Measurements from ENCODE around the gene PROSER2. TPM values are rescaled to one million over a fixed set of nuclear protein-coding genes. Genes with fewer than 3 reads are reported as not detected.

Gene PROSER2
- total RNA-seq, 1 experiment from 2014 or later = 10.6 TPM

GRCh38 chr10:11913079-11913641 is 90.0 kb downstream of the PROSER2 start:
- H2BK15ac ChIP-seq (ENCODE audit: low read depth, low read length) = no peak overlapping the region
- no peak overlapping the region for H2BK120ac ChIP-seq (ENCODE audit: low read depth, low read length, poor library complexity, severe bottlenecking)
- no peak overlapping the region for H3K18ac ChIP-seq (ENCODE audit: insufficient read length, low read depth, low read length)
- no peak overlapping the region for H3K56ac ChIP-seq (ENCODE audit: insufficient read length, low read depth, low read length)
- DNase-seq = peak; percentile 38
- peaks cover 13 to 18% of the 10 kb centered on the region in 2 experiments for H3K4me1 Mint-ChIP-seq
- TF ChIP-seq CTCF (conservative IDR thresholded peaks at IDR 0.05) = no peak; the same call in 2 of the 3 replicates
- no peaks in the 10 kb centered on the region; the same call in 1 of the 2 replicates for H3K4me1 ChIP-seq (ENCODE audit: insufficient read depth, low read length)
- H3T11ph ChIP-seq (ENCODE audit: low read length) = no peak overlapping the region
- H3K9me3 ChIP-seq (ENCODE audit: control insufficient read depth, low read depth, low read length) = no peaks in the 10 kb centered on the region
- H2BK20ac ChIP-seq (ENCODE audit: low read depth, low read length, poor library complexity, severe bottlenecking) = no peak overlapping the region
- peak overlapping the region; percentile 55 to 82 (median 61); a peak in 3 of 7 replicates for H3K27ac Mint-ChIP-seq
- H3K23me2 ChIP-seq (ENCODE audit: insufficient read length, low read depth, low read length, poor library complexity, severe bottlenecking) = no peaks in the 10 kb centered on the region
- no peaks in the 10 kb centered on the region for H3K36me3 Mint-ChIP-seq (ENCODE audit: insufficient read depth in 1 of 3, low read depth in 3 of 3)
- H4K5ac ChIP-seq (ENCODE audit: insufficient read length, low read depth, low read length) = no peak overlapping the region
- H2AK5ac ChIP-seq (ENCODE audit: insufficient read length, low read length) = no peak overlapping the region
- no peak overlapping the region for H2AFZ ChIP-seq (ENCODE audit: low read length)
- H3K23ac ChIP-seq (ENCODE audit: insufficient read length, low read depth, low read length) = no peak overlapping the region
- H3K27me3 Mint-ChIP-seq (ENCODE audit: low read depth) = peaks cover 5% of the 10 kb centered on the region
- H3K79me1 ChIP-seq (ENCODE audit: insufficient read depth, low read depth, low read length, poor library complexity, severe bottlenecking) = no peaks in the 10 kb centered on the region
- H4K8ac ChIP-seq (replicated peaks; ENCODE audit: insufficient read length, low read depth, low read length) = no peak overlapping the region
- H3K4ac ChIP-seq (ENCODE audit: low read depth, low read length) = no peak overlapping the region
- no peak overlapping the region for H3K27ac ChIP-seq (ENCODE audit: insufficient read length, low read depth, low read length)
- H3K14ac ChIP-seq (ENCODE audit: insufficient read depth, low read length) = no peak overlapping the region
- H4K91ac ChIP-seq (ENCODE audit: insufficient read length, low read depth, low read length) = no peak overlapping the region
- H2BK12ac ChIP-seq (ENCODE audit: insufficient read length, low read depth, low read length) = no peak overlapping the region
- H4K20me1 ChIP-seq (ENCODE audit: control insufficient read depth, insufficient read depth, insufficient read length) = no peaks in the 10 kb centered on the region
- no peaks in the 10 kb centered on the region for H3K9me3 Mint-ChIP-seq
- no CpG with 5 or more reads among the region's 11 CpGs for WGBS (ENCODE audit: extremely low coverage, insufficient read length, low lambda C conversion rate)
- no peaks in the 10 kb centered on the region for H3K79me2 ChIP-seq (ENCODE audit: insufficient read depth, low read length)
- H3K9ac ChIP-seq (ENCODE audit: extremely low read depth, insufficient read length, low read length) = no peak overlapping the region
- H3K4me2 ChIP-seq (ENCODE audit: insufficient read depth, insufficient read length, low read length) = no peak overlapping the region
- no peaks in the 10 kb centered on the region for H3K27me3 ChIP-seq (ENCODE audit: insufficient read depth, low read length)
- H3K4me3 Mint-ChIP-seq = peak overlapping the region in 1 of 2 experiments; percentile 14; a peak in 1 of 5 replicates
- no peak overlapping the region for H2BK5ac ChIP-seq (ENCODE audit: insufficient read length, low read length)
